Gastrocnemius medialis (tissue), 4 donors: ENCODE data around the gene RPS2. TPM values are rescaled to one million over a fixed set of nuclear protein-coding genes. Genes with fewer than 3 reads are reported as not detected.

Experiments
- ATAC-seq, 2 donors: fragments of 150-250 bp; one replicate each; pipeline ENCODE4 v1.9.1; 2016
- DNase-seq, 2 donors: peaks; one replicate each; pipeline ENCODE4 v3.0.0-alpha.2; 2019
- H3K27ac ChIP-seq, 4 donors: fragments of 200-600 bp; sonication (generic); 1 replicate in 1 of 4; 2 replicates in 3 of 4; pipeline ENCODE4 v1.5.1; 2016 to 2018; ENCODE audit warnings: mild to moderate bottlenecking in 2 of 4, moderate library complexity in 1 of 4
- H3K27me3 ChIP-seq, 3 donors: fragments of 200-600 bp; sonication (generic) in 2 of 3; 1 replicate in 1 of 3; 2 replicates in 2 of 3; pipeline versions ENCODE4 v1.5.1 to v1.6.0; 2016 to 2019; ENCODE audit warnings: mild to moderate bottlenecking in 1 of 3, moderate library complexity in 1 of 3
- H3K36me3 ChIP-seq, 2 donors: fragments of 200-600 bp; sonication (generic) in 1 of 2; one replicate each; pipeline ENCODE4 v1.5.1; 2017 to 2018
- H3K4me1 ChIP-seq, 2 donors: fragments of 200-600 bp; sonication (generic) in 1 of 2; one replicate each; pipeline ENCODE4 v1.5.1; 2016 to 2017; ENCODE audit warnings: mild to moderate bottlenecking in 2 of 2
- H3K4me3 ChIP-seq, 4 donors: fragments of 200-600 bp; sonication (generic) in 3 of 4; 1 replicate in 1 of 4; 2 replicates in 3 of 4; pipeline ENCODE4 v1.5.1; 2016 to 2019; ENCODE audit warnings: mild to moderate bottlenecking in 2 of 4
- H3K9me3 ChIP-seq, 3 donors: fragments of 200-600 bp; sonication (generic) in 2 of 3; 1 replicate in 1 of 3; 2 replicates in 2 of 3; pipeline ENCODE4 v1.5.1; 2016 to 2019
- CTCF ChIP-seq, 5 experiments: fragments of 450-650 bp in 3 of 5; fragments of 200-600 bp in 2 of 5; sonication (generic) in 2 of 5; IDR thresholded peaks in 4 of 5; conservative IDR thresholded peaks in 1 of 5; 1 replicate in 4 of 5; 2 replicates in 1 of 5; pipeline ENCODE4 v1.5.1; 2016 to 2019; ENCODE audit warnings: antibody characterized with exemption in 5 of 5, mild to moderate bottlenecking in 3 of 5, moderate library complexity in 3 of 5
- POLR2A ChIP-seq, 2 donors: fragments of 450-650 bp; IDR thresholded peaks; one replicate each; pipeline ENCODE4 v1.6.1; 2017; ENCODE audit warnings: antibody characterized with exemption in 2 of 2, mild to moderate bottlenecking in 2 of 2, moderate library complexity in 2 of 2
- in situ Hi-C, 4 donors: fragments of 200-750 bp; cut with MboI; loops; one replicate each; pipeline versions ENCODE4 v1.15.0 to v1.8.0; 2017; ENCODE audit warnings: low sequenced_read_pairs in 4 of 4
- intact Hi-C: fragments of 100-400 bp; cut with DNase I; formaldehyde crosslinking; loops from one replicate; pipeline ENCODE4 v1.15.1; 2023; ENCODE audit warnings: low total_unique reads
- total RNA-seq, 4 donors: library from RNA; depleted of rRNA; stranded (reverse); fragments of >200 nt; gene quantifications; one replicate each; pipeline versions ENCODE4 v1.1.0 to v1.2.3, GENCODE V29; 2016

Gene RPS2
- total RNA-seq, 4 donors from 2014 or later, result 1,162 to 1,876 (median 1,684) TPM

GRCh38 chr16:1953734-1954133 lies 10.9 kb downstream of the RPS2 start:
- ATAC-seq, result peak in 1 of 2 donors; percentile 18
- in situ Hi-C loops (no loop called here), intact Hi-C loops (no loop called here)
- Histone ChIP-seq H3K27ac (peak overlapping the region; percentile 95 to 100 (median 98)), H3K4me3 (peak overlapping the region; percentile 51 to 67 (median 60)), H3K27me3 (no peaks in the 10 kb centered on the region), H3K36me3 (no peaks in the 10 kb centered on the region), H3K4me1 (peaks cover 33 to 58% of the 10 kb centered on the region in 2 donors), H3K9me3 (no peaks in the 10 kb centered on the region)
- TF ChIP-seq POLR2A (IDR thresholded peaks at IDR 0.05), result no peak
- no peak for TF ChIP-seq CTCF (IDR thresholded peaks at IDR 0.05 in 4 of 5, conservative IDR thresholded peaks at IDR 0.05 in 1 of 5)
- peak in 1 of 2 donors; percentile 62 for DNase-seq

- Histone ChIP-seq H3K4me3 (peak overlapping the region in 2 of 4 donors; percentile 6 to 7), H3K36me3 (no peaks in the 10 kb centered on the region), H3K9me3 (no peaks in the 10 kb centered on the region), H3K27ac (peak overlapping the region; percentile 95 to 100 (median 98)), H3K27me3 (no peaks in the 10 kb centered on the region), H3K4me1 (peaks cover 39 to 80% of the 10 kb centered on the region in 2 donors)
- intact Hi-C loops (no loop called here), in situ Hi-C loops (no loop called here)
- TF ChIP-seq POLR2A (IDR thresholded peaks at IDR 0.05), result peak; percentile 26 to 63
- no peak for TF ChIP-seq CTCF (IDR thresholded peaks at IDR 0.05 in 4 of 5, conservative IDR thresholded peaks at IDR 0.05 in 1 of 5)
- DNase-seq (peak; percentile 74 to 91), ATAC-seq (peak; percentile 75 to 87)
Observed at GRCh38 chr16:1950559-1950958, 14.1 kb downstream of the RPS2 start.

- Histone ChIP-seq H3K27ac (peak overlapping the region; percentile 95 to 100 (median 98)), H3K4me3 (peak overlapping the region in 2 of 4 donors; percentile 6 to 7), H3K27me3 (no peaks in the 10 kb centered on the region), H3K4me1 (peaks cover 39 to 83% of the 10 kb centered on the region in 2 donors), H3K36me3 (no peaks in the 10 kb centered on the region), H3K9me3 (no peaks in the 10 kb centered on the region)
- TF ChIP-seq POLR2A (IDR thresholded peaks at IDR 0.05) (no peak), CTCF (IDR thresholded peaks at IDR 0.05 in 4 of 5, conservative IDR thresholded peaks at IDR 0.05 in 1 of 5) (no peak)
- ATAC-seq (peak; percentile 46 to 57), DNase-seq (peak in 1 of 2 donors; percentile 86)
- in situ Hi-C loops, result no loop called here
- intact Hi-C loops, result no loop called here
Observed at GRCh38 chr16:1950047-1950446, 14.6 kb downstream of the RPS2 start.

GRCh38 chr16:1949507-1949906 lies 15.1 kb downstream of the RPS2 start:
- no peak for TF ChIP-seq POLR2A (IDR thresholded peaks at IDR 0.05)
- TF ChIP-seq CTCF (IDR thresholded peaks at IDR 0.05 in 4 of 5, conservative IDR thresholded peaks at IDR 0.05 in 1 of 5), result no peak
- intact Hi-C loops, result loop anchor here (10.0 kb wide), 1 partner anchor 585 kb away; the partner anchor contains the start of genes CEMP1 and PDPK1
- peaks cover 39 to 83% of the 10 kb centered on the region in 2 donors for H3K4me1 ChIP-seq
- H3K27me3 ChIP-seq, result no peaks in the 10 kb centered on the region
- H3K4me3 ChIP-seq, result no peak overlapping the region
- peak overlapping the region; percentile 70 to 100 (median 98) for H3K27ac ChIP-seq
- no peaks in the 10 kb centered on the region for H3K9me3 ChIP-seq
- no peaks in the 10 kb centered on the region for H3K36me3 ChIP-seq
- in situ Hi-C loops, result no loop called here
- no peak for ATAC-seq
- no peak for DNase-seq

- Histone ChIP-seq H3K27ac (peak overlapping the region; percentile 98 to 100 (median 98)), H3K4me1 (peaks cover 31 to 69% of the 10 kb centered on the region in 2 donors), H3K36me3 (no peaks in the 10 kb centered on the region), H3K27me3 (no peaks in the 10 kb centered on the region), H3K9me3 (no peaks in the 10 kb centered on the region), H3K4me3 (no peak overlapping the region)
- DNase-seq (peak in 1 of 2 donors; percentile 55), ATAC-seq (no peak)
- in situ Hi-C loops (no loop called here), intact Hi-C loops (loop anchor here (10.0 kb wide), 1 partner anchor 587 kb away; the partner anchor contains the start of genes CEMP1 and PDPK1)
- no peak for TF ChIP-seq CTCF (IDR thresholded peaks at IDR 0.05 in 4 of 5, conservative IDR thresholded peaks at IDR 0.05 in 1 of 5)
- TF ChIP-seq POLR2A (IDR thresholded peaks at IDR 0.05), result no peak
Observed at GRCh38 chr16:1947369-1947670, 17.3 kb downstream of the RPS2 start.
